HG03097 (cell line): ENCODE data around the gene CLMP.

Source experiments
- ATAC-seq: cut with Tn5 transposase; IDR thresholded peaks from one replicate; pipeline ENCODE4 v1.9.1; 2021; ENCODE audit not compliant: unreplicated experiment, low FRiP score

The CLMP gene

GRCh38 chr11:123195188-123196059, at the start of gene CLMP:
Gene CLMP, minus strand, starts transcription at chr11:123195248. Its CDS starts 308 bp downstream, at chr11:123194940.
- ATAC-seq: no peak

DNA sequence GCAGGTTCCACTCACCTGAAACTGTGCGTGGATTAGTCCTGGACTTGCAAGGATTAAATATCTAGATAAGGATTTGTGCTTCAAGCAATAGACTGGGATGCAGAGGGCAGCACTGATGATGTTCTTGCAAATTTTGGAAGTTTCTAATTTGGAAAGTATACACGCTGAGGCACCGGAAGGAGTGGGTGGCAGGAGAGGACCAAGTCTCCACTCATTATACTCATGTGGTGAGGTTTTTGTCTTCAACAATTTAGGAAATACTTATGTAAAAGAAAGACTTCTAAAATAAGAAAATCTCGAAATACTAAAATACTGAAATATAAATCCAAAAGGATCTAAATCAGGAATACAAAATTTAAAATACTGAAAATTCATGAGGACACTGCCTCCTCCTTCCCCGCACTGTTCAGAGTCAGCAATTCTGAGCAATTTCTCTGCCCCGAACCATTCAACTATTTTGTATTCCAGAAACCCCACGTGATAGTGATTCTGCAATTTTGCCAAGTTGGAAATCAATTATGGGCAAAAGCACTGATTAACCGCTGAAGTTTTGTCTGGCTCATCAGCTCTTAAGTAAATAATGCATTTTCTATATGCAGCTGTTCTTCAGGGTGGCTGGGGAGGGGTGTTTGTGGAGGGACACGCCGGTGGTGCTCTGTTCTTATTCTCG, 47.0 kb upstream of the CLMP start:
- no peak for ATAC-seq

DNA sequence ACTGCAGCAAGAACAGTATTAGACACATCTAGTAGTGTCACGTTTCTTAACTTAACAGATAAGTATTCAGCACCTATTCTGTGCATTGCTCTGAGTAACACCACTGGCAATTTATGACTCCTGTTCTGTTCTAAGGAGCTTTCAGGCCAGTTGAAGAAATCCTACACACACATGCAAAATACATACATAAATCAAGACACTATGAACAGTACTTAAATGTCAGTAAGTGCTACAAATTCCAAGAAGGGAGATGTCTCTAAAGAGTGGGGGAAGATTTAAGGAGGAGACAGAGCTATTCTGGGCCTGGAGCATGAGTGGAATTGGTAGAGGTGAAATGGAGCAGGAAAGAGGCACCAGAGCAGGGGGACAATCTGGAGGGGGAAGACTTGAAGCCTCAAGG, 46.2 kb upstream of the CLMP start:
- no peak for ATAC-seq

DNA sequence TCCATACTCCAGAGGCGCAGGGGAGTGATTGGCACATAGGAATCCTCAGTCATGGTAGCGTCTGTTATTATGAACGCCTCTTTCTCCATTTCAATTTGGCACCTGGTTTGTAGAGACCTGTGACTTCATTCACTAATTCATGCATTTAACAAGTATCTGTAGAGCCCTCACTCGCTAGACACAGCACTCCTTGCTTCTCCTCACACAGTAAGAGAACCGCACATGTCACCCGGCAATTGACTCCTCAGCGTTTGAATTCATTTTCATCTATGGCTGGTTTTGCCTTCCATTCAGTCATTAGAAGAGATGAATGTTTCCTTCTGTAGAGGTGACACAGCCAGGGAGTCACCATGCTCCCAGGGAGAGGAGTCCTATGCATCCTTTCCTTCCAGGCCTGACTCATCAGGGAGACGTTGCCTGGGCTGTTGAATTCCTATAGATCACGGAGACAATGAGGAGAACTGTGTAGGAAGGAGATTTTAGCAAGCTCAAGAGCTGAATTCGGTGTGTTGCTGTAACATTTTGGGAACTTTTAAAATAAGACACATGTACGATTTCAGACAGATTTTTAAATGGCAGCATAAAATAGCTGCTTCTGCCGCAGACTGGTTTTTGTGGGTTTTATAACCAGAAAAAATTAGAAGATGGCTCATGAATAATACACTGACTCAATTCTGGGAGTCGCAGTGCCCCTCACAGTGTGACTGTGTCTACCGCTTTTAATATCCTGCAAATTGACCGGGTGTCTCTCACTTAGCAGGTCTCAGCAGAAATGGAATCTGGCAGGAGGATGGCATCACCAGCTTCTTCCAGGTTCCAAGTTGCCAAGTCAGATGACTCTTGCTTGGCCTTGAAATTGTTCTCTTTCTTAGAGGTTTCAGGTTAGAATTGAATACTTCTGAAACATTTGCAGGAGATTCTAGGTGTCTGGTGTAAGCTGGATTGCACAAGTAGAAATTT, 44.4 kb upstream of the CLMP start:
- no peak for ATAC-seq

DNA sequence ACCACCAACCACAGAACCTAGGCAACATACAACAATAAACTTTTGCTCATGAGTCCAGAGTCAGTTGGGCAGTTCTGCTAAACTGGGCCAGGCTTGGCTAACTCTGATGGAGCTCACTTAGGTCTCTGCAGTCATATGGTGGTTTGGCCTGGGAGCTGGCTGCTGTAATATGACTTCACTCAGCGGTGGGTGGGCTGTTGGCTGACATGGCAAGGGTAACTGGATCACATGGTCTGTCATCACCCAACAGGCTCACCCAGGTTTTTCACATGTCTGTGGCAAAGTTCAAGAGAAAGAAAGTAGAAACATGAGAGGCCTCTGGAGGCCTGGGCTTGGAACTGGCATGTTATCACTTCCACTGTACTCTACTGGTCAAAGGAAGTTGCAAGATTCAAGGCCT, 43.2 kb upstream of the CLMP start:
- ATAC-seq: no peak

DNA sequence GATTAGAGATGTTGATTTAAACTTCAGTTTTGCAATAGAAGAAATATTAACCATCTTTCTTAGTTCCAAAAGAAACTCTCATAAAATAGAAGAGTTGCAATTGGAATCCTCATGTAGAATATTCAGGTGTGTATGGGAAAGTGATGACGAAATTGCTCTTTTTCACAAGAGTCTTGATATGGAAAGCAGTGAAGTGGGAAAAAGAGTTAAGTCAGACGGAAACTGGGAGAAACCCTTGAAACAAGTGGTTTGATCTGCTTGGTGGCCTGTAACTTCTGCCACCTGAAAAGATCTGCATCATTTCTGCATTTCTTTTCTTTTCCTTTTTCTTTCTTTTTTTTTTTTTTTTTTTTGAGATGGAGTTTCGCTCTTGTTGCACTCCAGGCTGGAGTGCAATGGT, 41.8 kb upstream of the CLMP start:
- ATAC-seq: no peak

DNA sequence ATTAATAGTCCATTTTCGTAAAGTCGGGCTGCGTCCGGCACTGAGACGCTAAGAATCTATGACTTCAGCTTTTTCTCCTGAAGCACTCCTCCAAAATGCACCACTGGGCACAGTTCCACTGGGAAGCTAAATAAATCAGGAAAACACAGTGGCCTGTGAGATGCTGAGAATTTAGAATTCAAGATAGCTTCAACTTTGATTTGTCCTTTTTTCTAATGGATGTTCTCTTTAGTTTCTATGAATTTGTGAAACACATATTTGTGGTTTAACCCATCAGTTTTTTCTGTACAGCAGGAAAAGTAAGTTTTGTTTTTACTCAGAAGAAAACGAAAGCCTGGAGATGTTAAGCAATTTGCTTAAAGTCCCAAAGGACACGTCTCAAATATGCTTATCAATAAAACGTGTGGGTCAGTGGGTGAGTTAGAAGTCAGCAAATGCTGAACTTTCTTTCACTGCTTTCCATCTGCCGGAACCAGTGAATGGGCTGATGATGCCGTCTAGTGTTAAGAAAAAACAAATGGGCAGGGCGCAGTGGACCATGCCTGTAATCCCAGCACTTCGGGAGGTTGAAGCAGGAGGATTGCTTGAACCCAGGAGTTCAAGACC, 40.7 kb upstream of the CLMP start:
- no peak for ATAC-seq

GRCh38 chr11:123235117-123235655, 40.1 kb upstream of the CLMP start:
- ATAC-seq: no peak

- no peak for ATAC-seq
These were observed 38.9 kb upstream of the CLMP start for GRCh38 chr11:123233975-123234334.

GRCh38 chr11:123233280-123233974, 38.4 kb upstream of the CLMP start:
- peak; percentile 90 for ATAC-seq

- no peak for ATAC-seq
These were observed 36.7 kb upstream of the CLMP start for GRCh38 chr11:123231777-123232176.

DNA sequence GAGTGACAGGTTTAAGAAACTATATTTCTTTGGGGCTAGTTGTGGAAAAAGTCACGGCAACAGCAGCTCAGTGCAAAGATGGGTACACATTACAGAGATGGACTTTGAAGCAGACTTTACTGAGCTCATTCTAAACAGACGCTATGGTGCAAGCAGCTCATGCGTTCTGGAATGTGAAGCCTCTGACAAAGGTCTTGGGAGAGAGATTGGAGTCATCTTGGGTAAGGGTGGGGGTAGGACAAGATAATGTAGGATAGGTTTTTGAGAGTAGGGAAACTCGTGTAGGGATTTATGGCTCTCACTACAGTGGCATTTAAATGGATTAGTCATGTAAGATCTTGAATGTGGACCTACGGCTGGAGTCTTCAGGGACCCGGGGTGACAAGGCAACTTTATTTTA, 36.2 kb upstream of the CLMP start:
- no peak for ATAC-seq

DNA sequence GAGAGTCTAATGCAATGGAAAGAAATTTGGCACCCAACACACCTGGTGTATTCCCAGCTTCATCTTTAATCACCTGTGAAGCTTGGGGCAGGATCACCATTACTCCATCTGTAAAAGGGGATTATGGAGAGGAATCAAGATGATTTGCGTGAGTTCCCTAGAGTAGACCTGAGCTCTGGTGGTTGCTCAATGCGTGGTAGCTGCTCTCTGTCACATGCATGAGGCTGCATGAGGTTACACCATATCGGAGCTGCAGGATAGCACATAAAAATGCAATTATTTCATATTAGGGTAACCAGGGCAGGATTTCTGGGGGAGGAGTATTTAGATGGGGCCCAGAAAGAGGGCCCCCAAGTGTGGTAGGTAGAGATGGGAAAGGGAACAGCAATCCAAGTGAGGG, 35.3 kb upstream of the CLMP start:
- no peak for ATAC-seq

- ATAC-seq: no peak
These were observed 33.6 kb upstream of the CLMP start for GRCh38 chr11:123228496-123229163.

GRCh38 chr11:123227763-123228495, 32.9 kb upstream of the CLMP start:
- ATAC-seq: no peak

DNA sequence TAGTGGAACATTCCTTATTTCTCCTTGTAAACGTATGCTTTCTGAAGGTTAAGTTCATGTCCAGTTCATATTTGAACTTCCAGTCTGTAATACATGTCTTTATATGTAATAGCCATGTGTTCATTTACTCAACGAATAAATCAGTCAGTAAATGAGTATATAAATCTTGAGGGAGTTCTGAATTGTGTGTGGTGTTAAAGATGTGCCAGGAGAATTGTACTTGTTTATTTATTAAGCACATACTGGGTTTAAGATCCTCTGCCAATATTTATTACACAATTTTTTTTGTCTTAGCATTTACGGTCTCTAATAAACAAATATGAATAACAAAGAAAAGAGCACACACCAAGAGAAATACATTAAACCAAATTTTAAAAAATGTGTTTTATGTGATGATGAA, 26.5 kb upstream of the CLMP start:
- no peak for ATAC-seq

DNA sequence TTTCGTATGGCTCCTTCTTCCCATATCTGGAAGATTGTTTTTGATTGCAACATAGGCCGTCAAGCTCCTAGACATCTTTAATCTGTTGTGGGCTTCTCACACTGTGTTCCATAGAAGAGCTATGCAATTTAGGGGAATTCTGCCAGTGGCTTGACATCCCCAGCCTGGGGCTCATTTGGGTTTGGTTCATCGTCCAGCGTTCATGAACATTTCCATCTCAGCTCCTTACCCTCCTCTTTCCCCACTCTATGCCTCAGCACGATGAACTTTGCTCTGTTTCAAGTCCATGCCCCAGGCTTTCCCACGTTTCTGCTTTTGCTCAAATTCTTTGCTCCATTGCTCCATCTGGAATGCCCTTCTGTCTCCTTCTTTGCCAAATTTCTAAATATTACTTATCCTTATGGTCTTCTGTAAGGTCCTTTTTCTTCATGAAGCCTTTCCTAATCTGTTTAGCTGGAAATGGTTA, 26.1 kb upstream of the CLMP start:
- no peak for ATAC-seq

DNA sequence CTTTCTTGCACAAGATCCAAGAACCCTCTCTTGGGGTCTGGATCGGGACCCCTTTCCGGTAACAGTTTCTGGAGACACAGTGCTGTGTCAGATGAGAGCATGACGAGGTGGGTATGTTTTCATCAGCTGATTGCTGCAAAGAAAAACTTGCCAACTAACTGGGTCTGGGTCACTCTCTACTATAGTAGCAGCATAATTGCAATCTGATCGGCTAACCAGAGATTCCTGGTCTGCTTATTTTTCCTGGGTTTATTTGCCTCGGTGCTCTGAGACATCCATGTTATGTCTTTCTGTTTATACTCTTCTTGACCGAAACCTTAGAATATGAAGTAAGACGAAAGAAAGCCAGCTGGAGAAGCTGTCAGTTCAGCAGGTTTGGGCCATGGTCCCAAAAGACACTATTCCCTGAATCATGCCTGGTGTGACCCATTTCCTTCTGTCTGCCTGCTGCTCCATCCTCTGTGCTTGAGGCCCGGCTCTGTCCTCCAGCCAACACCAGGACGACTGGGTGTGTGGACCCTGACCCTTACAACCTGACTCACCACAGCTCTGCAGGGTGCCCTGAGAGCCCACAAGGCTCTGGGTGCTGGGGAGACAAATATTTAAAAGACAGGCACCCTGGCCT, 24.1 kb upstream of the CLMP start:
- ATAC-seq: no peak
